Type B pancreatic cell (in vitro differentiated cells): ENCODE results near the gene ENTHD1. TPM values are rescaled to one million over a fixed set of nuclear protein-coding genes. Genes with fewer than 3 reads are reported as not detected.
"Not testable (repeated sequence)": the region's sequence is repeated elsewhere in the genome, so short reads cannot be mapped to it uniquely, and the experiment has no call there.

ENCODE experiments used
- DNase-seq: peaks from one replicate; pipeline ENCODE4 v3.0.0; 2021; ENCODE audit warnings: mixed read lengths; ENCODE audit not compliant: unreplicated experiment; ENCODE audit errors: extremely low spot score
- H3K27ac Mint-ChIP-seq: 2 replicates; pipeline ENCODE4 v1.8.0; 2021; ENCODE audit warnings: mild to moderate bottlenecking, mixed read lengths
- H3K27me3 Mint-ChIP-seq: 2 replicates; pipeline ENCODE4 v1.8.0; 2021; ENCODE audit warnings: mixed read lengths
- H3K36me3 Mint-ChIP-seq: 2 replicates; pipeline ENCODE4 v1.8.0; 2021; ENCODE audit warnings: mixed read lengths
- H3K4me1 Mint-ChIP-seq: one replicate; pipeline ENCODE4 v1.8.0; 2021; ENCODE audit warnings: mixed read lengths; ENCODE audit not compliant: unreplicated experiment
- H3K4me3 Mint-ChIP-seq: 2 replicates; pipeline ENCODE4 v1.8.0; 2021; ENCODE audit warnings: mild to moderate bottlenecking, mixed read lengths
- H3K9me3 Mint-ChIP-seq: 2 replicates; pipeline ENCODE4 v1.8.0; 2021; ENCODE audit warnings: mixed read lengths
- total RNA-seq: library from RNA; stranded (reverse); gene quantifications from 2 replicates; pipeline ENCODE4 v1.2.1, GENCODE V29; 2021; ENCODE audit warnings: low replicate concordance
- TF ChIP-seq, protein P1 (sequence below): fragments of 200-600 bp; sonication (generic); conservative IDR thresholded peaks from 2 replicates; pipeline ENCODE4 v1.5.0; 2021; ENCODE audit warnings: antibody characterized with exemption, mild to moderate bottlenecking

The ENTHD1 gene
- total RNA-seq, 1 donor from 2014 or later = not detected

DNA sequence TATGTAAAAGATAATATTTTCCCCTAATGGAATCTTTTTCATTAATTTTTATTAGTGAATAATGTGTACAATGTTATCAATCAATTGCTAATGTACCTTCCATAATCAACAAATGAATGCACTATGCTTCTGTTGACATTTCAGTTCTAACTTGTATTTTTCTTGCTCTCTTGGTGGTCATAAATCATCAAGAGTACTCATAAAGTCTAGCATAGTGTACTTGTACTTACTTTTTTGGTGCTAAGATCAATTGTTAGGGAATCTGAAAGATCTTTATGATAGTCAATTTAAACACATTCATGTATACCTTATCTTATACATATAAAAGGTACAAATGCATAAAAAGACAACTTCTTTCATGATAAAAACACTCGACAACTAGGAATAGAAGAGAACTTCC is 10.5 kb downstream of the ENTHD1 start:
- no peak overlapping the region for H3K27ac Mint-ChIP-seq
- H3K4me3 Mint-ChIP-seq = no peak overlapping the region
- DNase-seq = no peak
- no peaks in the 10 kb centered on the region for H3K36me3 Mint-ChIP-seq
- H3K9me3 Mint-ChIP-seq = peaks cover 8% of the 10 kb centered on the region
- H3K27me3 Mint-ChIP-seq = peaks cover 45% of the 10 kb centered on the region
- TF ChIP-seq, protein P1, sequence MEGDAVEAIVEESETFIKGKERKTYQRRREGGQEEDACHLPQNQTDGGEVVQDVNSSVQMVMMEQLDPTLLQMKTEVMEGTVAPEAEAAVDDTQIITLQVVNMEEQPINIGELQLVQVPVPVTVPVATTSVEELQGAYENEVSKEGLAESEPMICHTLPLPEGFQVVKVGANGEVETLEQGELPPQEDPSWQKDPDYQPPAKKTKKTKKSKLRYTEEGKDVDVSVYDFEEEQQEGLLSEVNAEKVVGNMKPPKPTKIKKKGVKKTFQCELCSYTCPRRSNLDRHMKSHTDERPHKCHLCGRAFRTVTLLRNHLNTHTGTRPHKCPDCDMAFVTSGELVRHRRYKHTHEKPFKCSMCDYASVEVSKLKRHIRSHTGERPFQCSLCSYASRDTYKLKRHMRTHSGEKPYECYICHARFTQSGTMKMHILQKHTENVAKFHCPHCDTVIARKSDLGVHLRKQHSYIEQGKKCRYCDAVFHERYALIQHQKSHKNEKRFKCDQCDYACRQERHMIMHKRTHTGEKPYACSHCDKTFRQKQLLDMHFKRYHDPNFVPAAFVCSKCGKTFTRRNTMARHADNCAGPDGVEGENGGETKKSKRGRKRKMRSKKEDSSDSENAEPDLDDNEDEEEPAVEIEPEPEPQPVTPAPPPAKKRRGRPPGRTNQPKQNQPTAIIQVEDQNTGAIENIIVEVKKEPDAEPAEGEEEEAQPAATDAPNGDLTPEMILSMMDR = no peak
- no peaks in the 10 kb centered on the region for H3K4me1 Mint-ChIP-seq

DNA sequence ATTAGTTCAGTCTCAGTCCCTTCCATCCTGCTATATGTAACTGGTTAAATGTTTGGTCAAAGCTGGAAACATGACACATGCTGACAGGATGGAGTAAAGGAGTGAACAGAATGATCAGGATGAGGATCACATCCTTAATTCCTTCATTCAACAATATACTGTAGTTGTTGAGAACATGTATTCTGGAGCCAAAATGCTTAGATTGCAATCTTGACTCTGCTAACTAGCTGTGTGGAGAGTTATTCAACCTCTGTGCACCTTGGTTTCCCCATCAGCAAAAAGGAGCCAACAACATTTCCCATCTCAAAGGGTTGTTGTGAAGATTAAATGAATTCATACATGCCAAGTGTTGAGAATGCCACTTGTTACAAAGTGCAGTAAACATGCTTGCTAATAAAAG is 12.8 kb downstream of the ENTHD1 start:
- H3K9me3 Mint-ChIP-seq = peaks cover 8% of the 10 kb centered on the region

DNA sequence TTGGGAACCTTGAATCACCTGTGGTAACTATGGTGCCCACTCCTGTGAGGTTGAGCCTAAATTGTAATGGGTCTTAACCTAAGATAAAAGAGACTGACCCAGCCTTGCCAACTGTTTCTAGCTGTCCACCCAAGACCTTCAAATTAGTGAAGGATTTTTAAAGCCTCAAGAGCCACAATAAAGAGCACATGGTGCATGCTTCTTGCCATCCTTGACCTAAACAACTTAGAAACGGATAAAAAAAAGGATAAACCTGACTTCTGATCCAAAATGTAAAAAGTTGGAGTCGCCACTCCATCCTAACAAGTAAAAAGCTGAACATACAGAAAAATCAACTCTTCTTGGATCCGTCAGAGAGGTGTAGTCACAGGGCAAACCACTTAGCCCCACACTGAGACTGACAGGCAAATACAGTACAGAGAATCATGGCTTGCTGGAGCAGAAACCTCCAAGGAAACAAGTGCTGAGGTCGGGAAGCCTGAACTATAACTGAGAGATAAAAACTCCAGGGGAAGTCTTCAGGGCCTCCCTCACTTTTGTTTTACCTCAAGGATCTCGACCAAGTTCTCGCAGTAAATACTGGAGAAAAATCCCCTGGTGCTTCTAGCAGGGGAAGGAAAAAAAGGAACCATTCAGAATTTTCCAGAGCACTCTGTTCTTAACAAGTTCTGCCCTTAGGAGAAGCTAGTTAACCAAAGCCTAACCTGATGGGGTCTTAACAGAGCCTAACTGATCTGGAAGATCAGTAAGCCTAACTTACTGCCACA is 16.3 kb downstream of the ENTHD1 start:
- DNase-seq = no peak
- H3K4me1 Mint-ChIP-seq = no peaks in the 10 kb centered on the region
- peaks cover 26% of the 10 kb centered on the region for H3K27me3 Mint-ChIP-seq
- H3K4me3 Mint-ChIP-seq = no peak overlapping the region
- TF ChIP-seq, protein P1 = no peak
- H3K36me3 Mint-ChIP-seq = no peaks in the 10 kb centered on the region
- no peak overlapping the region for H3K27ac Mint-ChIP-seq
- H3K9me3 Mint-ChIP-seq = no peaks in the 10 kb centered on the region

More for the DNA sequence above, 12.8 kb downstream of the ENTHD1 start:
- Mint-ChIP-seq H3K27me3 (peaks cover 27% of the 10 kb centered on the region), H3K27ac (no peak overlapping the region), H3K36me3 (no peaks in the 10 kb centered on the region), H3K4me3 (no peak overlapping the region), H3K4me1 (no peaks in the 10 kb centered on the region)
- no peak for DNase-seq
- TF ChIP-seq, protein P1 = no peak

DNA sequence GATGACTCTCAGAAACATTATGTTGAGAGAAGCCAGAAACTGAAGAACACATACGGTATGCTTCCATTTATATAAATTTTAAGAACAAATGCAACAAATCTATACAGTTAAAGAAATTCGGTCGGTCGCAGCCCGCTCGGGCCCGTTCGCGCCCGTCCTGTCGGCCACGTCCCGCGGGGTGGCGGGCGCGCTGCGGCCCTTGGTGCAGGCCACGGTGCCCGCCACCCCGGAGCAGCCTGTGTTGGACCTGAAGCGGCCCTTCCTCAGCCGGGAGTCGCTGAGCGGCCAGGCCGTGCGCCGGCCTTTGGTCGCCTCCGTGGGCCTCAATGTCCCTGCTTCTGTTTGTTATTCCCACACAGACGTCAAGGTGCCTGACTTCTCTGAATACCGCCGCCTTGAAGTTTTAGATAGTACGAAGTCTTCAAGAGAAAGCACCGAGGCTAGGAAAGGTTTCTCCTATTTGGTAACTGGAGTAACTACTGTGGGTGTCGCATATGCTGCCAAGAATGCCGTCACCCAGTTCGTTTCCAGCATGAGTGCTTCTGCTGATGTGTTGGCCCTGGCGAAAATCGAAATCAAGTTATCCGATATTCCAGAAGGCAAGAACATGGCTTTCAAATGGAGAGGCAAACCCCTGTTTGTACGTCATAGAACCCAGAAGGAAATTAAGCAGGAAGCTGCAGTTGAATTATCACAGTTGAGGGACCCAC is 18.2 kb downstream of the ENTHD1 start:
- H3K4me3 Mint-ChIP-seq, DNase-seq, H3K27ac Mint-ChIP-seq, H3K4me1 Mint-ChIP-seq, H3K9me3 Mint-ChIP-seq, H3K36me3 Mint-ChIP-seq: not testable (repeated sequence)
- peaks cover 21% of the 10 kb centered on the region for H3K27me3 Mint-ChIP-seq

DNA sequence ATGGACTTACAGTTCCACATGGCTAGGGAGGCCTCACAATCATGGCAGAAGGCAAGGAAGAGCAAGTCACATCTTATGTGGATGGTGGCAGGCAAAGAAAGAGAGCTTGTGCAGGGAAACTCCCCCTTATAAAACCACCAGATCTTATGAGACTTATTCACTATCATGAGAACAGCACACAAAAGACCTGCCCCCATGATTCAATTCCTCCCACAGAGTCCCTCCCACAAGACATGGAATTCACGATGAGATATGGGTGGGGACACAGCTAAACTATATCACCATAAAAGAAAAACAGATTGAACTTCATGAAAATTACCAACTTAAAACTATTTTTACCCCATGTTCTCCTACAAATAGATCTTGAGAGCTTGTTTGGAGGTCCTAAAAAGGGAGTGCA is 19.6 kb downstream of the ENTHD1 start:
- Mint-ChIP-seq H3K27ac (no peak overlapping the region), H3K27me3 (peaks cover 18% of the 10 kb centered on the region), H3K4me1 (no peaks in the 10 kb centered on the region), H3K4me3 (no peak overlapping the region), H3K36me3 (no peaks in the 10 kb centered on the region), H3K9me3 (no peaks in the 10 kb centered on the region)
- DNase-seq = no peak
- TF ChIP-seq, protein P1 = no peak

DNA sequence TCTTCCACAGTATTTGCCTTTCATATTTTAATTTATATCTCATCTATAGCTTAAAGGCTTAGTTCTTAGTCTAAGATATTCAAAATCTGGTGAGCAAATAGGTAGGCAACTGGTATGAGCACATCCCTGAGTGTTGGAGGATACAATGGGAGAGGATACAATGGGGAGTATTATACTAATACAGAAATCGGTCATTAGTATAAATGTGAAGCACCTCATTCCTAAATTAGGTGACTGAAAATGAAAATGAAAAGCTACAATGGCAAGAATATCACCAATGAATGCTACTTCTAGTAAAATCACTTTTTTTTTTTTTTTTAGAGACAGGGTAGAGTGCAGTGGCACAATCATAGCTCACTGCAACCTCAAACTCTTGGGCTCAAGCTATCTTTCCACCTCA is 21.0 kb downstream of the ENTHD1 start:
- Mint-ChIP-seq H3K4me1 (no peaks in the 10 kb centered on the region), H3K27me3 (peaks cover 18% of the 10 kb centered on the region)

More for the DNA sequence above, 21.0 kb downstream of the ENTHD1 start:
- Mint-ChIP-seq H3K9me3 (no peaks in the 10 kb centered on the region), H3K36me3 (no peaks in the 10 kb centered on the region), H3K27ac (no peak overlapping the region), H3K4me3 (no peak overlapping the region)
- TF ChIP-seq, protein P1 = no peak
- no peak for DNase-seq
